NOMO-1 treated with dmso at 0.1 percent for 144 hours (cell line): ENCODE results near the gene MYRIP.

Experiments
- DNase-seq: peaks from one replicate; lab custom pipeline; 2025; ENCODE audit not compliant: unreplicated experiment; lab: John Stamatoyannopoulos, UW

The MYRIP gene

DNA sequence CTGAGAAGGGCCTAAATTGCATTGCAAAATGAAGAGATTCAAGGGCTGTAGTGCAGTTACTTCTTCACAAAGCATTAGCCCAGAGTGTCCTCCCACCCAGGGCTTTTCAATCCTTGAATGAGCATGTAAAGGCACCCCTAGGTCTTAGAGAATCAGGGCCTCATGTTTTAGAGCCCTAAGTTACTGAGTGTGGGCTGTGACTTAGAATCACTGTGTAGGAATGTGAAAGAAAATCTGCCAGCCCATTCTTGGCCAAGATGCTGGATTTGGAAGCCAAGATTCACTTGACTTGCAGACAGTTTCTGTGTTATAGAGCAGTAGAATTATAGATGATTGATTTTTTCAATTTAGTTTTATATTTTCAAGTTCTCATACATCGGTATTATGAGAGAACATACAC, 153.2 kb downstream of the MYRIP start:
- no peak for DNase-seq

DNA sequence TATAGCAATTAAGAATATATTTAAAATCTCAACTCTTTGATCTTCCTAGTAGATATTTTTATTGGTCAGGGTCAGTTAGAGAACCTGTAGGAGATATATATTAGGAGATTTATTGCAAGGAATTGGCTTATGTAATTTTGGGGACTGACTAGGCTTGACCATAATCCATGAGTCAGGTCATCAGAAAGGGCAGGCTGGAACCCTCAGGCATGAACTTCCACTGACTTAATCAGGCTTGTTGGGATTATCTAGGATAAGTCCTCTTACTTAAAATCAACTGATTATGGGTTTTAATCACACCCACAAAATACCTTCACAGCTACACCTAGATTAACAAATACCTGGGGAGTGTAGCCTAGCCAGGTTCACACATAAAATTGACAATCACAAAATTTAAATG, 156.1 kb downstream of the MYRIP start:
- DNase-seq = no peak

DNA sequence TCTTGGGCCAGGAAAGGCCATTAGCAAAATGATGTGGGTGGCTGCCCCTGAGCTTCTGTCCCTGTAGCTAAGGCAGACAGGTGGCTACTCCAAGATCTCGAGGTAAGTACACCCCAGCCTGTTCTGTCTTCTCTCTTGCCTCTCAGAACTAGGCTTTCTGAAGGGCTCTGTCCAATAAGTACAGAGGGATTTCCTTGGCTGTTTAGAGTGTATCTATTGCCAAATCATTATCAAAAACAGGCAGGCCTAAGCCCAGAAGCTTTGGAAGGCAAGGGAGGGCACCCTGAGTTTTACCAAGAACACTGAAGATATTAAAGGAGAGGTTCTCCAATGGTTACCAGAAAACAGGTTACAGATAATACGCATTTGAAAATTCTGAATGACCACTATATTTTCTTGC, 156.6 kb downstream of the MYRIP start:
- DNase-seq = no peak

DNA sequence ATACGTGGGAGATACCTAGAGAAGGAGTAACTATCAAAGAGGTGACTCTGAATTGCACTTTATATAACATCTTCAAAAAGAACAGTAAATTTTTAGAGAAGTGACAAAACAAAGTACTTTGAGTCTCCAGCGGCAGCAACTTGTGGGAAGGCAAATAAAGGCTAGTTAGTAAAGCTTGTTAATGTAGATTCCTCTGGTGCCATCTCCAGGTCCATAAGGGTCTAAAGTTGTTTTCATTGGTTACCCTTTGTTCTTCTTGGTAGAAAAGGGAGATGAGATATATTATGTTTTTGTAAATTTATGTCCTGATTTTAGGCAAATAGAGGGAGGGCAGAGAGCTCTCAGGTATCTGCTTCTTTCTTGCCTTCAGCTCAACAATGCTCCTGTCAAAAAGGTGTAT, 161.6 kb downstream of the MYRIP start:
- DNase-seq = no peak

DNA sequence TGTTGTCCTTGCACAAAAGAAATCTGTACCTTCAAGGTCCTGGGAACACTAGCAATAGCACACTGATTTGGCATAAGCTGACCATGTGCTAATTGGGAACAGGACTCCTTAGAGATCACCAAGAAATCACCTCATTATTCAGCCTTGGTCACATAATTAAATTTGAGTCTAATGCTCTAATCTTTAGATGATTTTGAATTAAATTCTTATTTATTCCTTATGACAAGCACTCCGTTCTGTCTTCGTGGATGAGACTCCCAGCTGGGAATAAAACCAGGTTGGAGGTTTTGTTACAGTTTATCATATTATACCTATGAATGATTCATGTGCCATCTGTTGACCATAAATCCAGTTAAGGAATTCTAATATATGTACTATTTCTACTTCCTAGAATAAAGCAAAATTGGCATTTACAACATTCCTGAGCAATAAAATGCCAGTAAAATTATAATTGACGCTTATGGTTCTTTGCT, 162.2 kb downstream of the MYRIP start:
- no peak for DNase-seq

DNA sequence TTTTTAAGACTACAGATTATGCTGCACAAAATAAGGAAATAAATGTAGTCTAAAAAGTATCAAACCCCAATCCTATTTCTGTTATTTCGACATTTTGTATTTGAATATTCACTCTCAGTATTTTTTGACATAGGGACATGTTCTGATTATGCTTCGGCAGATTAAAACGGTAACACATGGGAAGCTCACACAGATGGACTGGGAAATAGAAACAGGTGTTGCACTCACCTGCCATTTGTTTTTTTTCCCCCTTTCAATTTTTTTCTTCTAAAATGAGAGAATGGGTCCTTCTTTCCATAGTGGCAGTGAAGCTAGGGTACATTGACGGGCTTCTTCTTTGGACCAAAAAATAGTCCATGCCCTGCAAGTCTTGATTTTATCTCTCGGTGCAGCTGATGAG, 163.1 kb downstream of the MYRIP start:
- DNase-seq = no peak

DNA sequence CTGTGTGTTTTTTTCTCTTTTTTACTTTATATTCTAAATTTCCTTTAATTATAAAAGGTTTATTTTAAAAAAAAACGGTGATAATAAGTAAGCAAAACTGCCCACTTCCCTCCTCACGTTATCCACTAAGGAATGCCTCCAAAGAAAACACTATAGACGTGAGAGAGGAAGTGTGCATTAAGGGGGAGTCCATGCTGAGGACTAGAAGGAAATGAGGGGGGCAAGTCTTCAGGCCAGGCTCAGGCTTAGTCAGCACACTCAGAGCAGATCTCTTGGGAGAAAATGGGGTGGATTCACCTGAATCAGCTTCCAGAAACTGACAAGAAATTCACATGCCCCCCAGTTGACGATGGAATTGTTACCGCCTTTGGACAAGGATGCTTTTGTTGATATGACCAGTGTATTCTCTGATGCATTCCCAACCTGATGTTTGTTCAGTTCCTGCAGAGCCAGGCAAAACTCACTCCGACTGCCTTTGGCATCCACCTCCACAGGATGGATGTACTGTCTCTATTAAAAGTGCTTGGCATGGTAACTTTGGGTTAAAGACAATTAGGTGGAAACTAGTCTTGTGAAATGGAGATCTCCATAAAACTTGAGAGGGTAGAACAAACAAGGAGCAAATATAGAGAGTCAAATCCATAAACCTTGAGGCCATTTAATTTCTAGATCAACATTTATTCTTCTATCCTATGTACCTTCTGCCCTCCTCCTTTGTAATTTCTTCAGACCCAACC, 167.8 kb downstream of the MYRIP start:
- DNase-seq = no peak

DNA sequence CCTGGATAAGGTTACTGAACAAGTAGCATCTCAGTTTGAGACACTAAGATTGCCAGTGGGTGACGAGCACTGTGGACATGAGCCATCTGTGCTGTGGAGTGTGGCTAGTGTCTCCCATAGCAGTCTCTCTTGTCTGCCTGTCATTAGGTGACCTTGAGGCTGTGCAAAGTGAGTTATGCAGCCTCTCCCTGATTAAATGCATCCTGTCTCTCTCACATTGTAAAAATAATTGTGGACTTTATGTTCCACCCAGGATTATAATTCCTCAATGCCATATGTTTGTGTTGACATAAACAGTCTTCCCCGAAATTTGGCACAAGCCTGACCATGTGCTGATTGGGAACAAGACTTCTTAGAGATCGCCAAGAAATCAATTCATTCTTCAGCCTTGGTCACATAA, 168.9 kb downstream of the MYRIP start:
- DNase-seq = no peak

DNA sequence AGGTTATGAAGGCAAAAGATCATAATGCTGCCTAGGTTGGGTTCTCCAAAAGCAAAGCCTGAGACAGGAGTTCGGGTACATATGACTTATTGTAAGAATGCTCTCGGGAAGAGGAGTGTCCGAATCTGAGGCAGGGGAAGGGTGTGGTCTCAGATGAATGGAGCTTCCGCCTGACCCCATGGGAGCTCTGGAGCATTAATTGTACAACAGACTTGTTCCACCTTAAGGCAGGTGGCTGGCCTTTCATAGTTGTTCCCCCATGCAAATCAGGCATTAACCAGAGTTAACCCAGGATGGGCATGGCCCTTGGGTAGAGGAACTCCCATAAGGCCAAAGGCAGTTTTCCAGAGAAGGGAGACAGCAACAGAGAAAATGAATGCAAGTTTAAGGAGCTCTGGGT, 170.6 kb downstream of the MYRIP start:
- no peak for DNase-seq

DNA sequence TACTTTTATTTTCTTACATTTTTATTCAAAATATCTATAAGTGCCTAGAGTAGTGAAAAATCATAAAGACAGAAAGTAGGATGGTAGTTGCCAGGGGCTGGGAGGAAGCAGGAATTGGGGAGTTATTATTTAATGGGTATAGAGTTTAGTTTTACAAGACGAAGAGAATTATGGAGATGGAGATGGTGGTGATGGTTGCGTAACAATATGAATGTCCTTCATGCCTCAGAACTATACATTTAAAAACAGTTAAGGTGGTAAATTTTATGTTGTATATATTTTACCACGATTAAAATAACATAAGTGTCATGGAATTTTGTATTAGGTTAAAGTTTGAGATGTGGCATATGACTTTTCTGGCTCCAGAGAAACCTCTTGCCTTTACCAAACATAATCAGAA, 171.4 kb downstream of the MYRIP start:
- DNase-seq = no peak

DNA sequence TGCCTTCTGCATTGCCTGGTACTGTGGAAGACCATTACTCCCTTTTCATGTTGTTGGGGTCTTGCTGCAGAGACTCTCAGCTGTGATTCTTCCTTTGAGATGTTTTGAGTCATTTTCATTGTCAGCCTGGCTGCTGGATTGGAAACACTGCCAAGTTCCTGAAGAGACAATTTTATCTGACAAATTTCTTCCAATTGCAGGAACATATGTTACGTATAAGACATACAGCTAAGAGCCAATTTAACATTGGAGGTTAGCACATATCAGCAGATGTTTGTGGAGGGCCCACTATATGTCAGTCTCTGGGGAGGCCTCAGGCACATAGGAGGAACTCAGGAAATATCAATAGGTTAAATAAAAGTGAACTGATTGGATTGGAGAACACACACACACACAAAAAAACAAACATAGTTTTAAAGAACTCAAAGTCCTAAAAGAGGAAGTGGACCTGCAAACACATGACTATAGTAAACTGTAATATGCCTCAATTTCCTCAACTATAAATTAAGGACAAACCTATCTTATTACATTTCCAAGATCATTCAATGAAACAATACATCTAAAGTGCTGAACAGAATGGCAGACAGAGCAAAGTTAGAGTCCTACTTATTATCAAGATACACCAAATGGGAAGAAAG, 172.3 kb downstream of the MYRIP start:
- DNase-seq = no peak

DNA sequence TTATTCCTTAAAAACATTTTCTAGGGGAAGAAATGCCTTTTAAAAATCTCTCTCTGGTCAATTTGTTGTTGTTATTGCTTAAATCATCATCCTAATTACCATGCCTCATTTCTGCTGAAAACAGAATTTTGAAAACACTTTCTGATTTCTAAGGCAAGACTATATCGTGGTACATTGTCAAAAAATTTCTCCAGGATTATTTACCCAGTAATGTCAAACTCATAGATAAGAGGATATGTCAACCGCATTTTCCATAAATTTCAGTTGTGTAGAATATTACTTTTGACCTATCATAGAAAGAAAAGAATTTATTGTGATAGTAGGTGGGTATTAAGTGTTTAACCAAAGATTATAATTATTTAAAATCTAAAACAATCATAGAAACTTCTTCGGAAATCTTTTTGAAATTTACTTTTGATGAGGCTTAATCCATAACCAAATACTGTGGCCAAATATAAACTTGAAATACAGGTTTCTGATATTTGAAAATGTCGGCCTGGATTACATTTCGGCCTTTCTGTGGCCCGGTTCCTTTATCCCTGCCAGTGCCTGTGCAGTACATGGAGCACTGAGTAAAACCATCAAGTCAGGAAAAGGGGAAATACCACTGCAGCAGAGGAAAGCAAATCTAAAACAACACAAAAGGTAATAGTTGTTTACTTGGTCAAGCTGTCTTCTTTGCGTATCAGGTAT, 173.4 kb downstream of the MYRIP start:
- DNase-seq = no peak

DNA sequence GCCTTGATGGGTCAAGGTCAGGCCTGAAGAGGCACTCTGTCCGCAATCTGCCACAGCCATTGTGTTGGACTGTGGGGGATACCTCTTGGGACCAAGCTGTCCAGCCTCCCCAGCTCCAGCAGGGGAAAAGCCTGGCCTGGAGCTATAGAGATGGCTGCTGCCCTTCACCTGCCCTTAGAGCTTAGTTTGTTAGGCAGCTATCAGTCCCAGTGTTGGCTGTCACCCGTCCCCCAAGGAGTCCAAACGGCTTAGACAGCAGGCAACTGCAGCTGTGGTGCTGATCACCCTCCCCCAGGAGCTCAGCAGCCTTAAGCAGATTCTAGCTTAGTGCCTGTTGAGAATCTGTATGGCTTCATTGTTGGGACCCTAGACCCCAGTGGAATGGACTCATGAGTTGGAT, 180.3 kb downstream of the MYRIP start:
- no peak for DNase-seq

DNA sequence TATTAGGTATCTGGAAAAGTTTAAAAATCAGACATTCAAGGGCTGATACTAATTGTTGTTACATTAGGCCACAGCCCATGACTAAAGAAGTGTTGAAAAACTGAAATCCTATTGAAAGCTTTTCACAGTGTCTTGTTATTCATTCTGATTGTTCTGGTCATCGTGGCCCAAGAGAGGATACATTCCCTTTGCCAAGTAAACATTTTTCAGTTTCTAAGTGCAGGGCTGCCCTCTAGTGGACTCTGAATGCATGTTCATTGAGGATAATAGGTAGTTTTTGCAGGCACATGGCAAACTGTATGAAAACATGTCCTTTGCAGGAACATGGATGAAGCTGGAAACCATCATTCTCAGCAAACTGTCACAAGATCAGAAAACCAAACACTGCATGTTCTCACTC, 181.1 kb downstream of the MYRIP start:
- DNase-seq = no peak

DNA sequence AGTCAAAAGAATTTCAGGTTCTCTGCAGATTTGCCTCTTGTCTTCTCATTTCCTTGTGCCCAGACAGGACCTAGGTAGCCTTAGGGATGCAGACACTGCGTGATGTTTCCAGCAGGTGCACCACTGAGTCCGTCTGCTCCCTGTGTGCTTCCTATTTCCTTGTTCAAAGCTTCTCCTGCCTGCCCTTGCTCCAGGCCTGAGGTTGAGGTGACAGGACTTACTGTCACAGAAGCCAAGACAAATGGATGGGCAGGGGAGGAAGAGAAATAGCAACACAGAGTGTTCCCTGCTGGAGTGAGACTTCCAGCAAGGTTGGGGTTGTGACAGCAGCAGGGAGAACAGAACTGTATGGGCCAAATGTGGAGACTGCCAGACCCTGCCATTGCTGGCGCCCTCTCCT, 199.4 kb downstream of the MYRIP start:
- no peak for DNase-seq

DNA sequence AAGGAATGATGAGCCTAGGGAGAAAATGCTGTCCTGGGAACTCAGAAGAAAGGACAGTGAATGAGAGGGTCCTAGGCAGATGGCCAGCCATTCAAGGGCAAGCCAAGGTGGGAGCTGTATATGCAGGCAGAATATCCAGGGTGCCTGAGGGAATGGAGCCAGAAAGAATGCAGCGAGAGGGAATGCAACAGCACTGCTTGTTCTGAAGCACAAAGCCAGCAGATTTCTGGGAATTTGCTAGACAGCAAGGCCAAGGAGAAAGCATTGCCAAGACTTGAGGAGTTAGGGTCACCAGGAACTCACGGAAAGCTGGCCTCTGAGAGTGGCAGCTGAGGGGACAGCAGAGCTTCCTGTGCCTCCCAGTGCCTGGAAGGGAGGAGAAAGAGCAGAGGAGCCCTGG, 200.6 kb downstream of the MYRIP start:
- DNase-seq = no peak

DNA sequence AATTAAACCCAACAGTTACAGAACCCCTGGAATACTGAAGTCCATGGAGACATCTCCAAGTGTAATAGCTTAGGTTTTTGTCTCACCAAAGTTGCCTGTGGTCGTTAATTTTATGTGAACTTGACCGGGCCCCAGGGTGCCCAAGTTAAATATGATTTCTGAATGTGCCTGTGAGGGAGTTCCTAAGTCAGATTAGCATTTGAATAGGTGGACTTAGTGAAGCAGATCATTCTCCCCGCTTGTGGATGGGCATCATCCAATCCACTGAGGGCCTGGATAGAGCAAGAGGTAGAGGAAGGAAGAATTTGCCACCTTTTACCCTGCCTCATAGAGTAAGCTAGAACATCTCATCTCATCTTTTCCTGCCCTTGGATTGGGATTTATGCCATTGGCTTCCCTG, 203.0 kb downstream of the MYRIP start:
- DNase-seq = no peak

DNA sequence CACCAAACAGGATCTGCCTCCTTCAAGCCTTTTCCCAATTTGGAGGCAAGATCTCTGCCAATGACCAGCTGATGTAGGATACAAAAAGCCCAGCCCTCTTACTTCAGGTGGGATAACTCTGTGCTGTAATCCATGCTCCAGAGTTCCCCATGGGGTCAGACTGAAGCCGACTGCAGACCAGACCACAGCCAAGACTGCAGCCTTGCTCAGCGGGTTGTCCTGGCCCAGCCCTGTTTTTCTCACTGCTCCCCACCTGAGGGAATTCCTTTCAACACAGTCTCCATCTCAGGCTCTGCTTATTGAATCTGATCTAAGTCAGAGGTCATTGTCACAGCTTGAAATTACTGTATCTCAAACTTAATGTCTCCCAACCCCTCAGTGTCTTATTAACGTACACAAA, 207.0 kb downstream of the MYRIP start:
- DNase-seq = no peak

DNA sequence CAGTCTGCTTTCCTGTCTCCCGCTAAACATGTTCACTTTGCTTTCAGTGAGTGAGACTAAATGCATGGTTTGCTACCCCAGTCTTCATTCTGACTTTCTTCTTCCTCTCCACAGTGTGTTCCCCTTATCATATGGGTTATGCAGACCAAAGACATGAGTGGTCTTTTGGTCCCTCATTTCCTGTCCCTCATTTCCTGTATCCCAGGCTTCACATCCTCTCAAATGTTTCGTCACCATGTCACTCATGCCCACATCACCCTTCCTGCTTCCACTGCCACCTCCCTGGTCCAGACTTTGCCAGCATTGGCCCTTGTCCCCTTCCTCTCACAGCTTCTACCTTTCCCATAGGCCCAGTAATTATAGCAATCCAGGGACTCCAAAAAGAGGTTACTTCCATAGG, 209.0 kb downstream of the MYRIP start:
- DNase-seq = no peak

DNA sequence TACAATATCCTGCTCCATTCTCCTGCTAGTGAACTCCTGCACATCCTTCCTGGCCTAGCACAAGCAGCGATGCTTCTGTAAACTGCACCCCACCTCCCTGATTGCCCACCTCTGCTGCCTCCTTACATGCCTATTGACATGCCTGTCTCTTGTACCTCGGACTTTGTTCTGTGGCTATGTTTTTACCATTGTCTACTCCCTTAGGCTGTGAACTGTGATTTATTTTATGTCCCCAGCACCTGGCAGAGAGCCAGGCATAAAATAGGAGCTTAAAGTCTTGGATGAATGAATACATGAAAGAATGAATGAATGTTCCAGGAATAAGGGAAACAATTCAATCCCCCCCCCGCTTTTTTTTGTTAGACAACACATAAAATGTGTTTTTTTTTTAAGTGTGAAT, 210.0 kb downstream of the MYRIP start:
- DNase-seq = no peak

DNA sequence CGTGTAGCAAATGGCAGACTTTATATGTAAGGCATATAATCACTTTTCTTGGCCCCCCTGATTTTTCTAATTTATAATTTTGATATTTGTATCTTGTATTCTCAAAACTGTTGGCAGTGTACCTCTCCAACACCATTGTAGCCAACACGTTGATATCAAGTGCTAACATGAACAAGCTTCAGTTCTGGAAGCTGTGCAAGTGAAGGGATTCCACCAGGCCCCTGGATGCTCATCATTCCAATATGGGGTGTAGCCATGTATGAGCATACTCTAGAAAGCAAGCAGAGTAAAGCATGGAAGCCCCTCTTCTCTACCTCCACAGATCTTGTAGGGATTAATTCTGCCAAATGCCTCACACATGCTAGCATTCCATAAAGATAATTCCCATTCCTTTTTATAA, 211.3 kb downstream of the MYRIP start:
- DNase-seq = no peak

DNA sequence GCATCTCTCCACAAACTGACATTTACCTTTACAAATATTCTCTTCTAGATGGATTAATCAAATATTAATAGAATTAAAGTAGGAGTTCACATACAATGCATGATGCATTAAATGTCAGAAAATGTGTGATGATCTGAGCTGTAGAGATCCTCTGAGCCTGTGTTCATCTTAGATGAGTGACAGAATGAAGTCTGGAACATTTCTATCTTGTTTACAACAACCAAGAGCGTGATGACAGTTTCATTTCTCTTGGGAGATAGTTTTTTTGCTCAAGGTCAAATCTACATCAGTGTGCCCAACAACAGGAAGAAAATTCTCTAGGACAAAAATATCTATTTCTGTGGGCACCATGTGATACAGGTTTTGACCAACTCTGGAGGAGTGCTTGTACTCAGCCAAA, 211.9 kb downstream of the MYRIP start:
- no peak for DNase-seq
